Panc1 (cell line): ENCODE data around the gene DCK. TPM values are rescaled to one million over a fixed set of nuclear protein-coding genes. Genes with fewer than 3 reads are reported as not detected.
"Not testable (repeated sequence)": the region's sequence is repeated elsewhere in the genome, so short reads cannot be mapped to it uniquely, and the experiment has no call there.

Experiments
- ATAC-seq: fragments of 200-7000 bp; cut with Tn5 transposase; 2 replicates; pipeline ENCODE4 v1.9.1; 2020; ENCODE audit warnings: mild to moderate bottlenecking, moderate library complexity
- BruUV-seq: library from RNA; stranded (reverse); fragments of 400-500 nt; replicated peaks from 2 replicates; lab custom pipeline; 2021; lab: Mats Ljungman, UMichigan
- CTCF ChIA-PET: fragments of 300-600 bp; sonication (Branson Sonifier 250); formaldehyde crosslinking; loops from one replicate; lab custom pipeline; 2022; ENCODE audit warnings: antibody characterized with exemption; lab: Charles Lee
- POLR2A ChIA-PET: fragments of 300-600 bp; sonication (Branson Sonifier 250); formaldehyde crosslinking; loops from one replicate; lab custom pipeline; 2022; ENCODE audit warnings: antibody characterized with exemption; lab: Charles Lee
- DNase-seq: peaks from one replicate; pipeline ENCODE4 v3.0.0-alpha.2; 2010; ENCODE audit warnings: low read depth, low spot score
- H3K27ac ChIP-seq: 2 replicates; pipeline ENCODE4 v1.5.1; 2011; ENCODE audit warnings: mild to moderate bottlenecking, low read length, inconsistent platforms
- H3K27me3 ChIP-seq: fragments of 200-500 bp; sonication (Bioruptor generic); 2 replicates; pipeline ENCODE4 v1.6.0; 2014; ENCODE audit warnings: low read length, inconsistent platforms; ENCODE audit not compliant: control insufficient read depth, insufficient read depth
- H3K36me3 ChIP-seq: fragments of 200-500 bp; sonication (Bioruptor generic); 2 replicates; pipeline ENCODE4 v1.5.1; 2014; ENCODE audit warnings: inconsistent platforms, mild to moderate bottlenecking, low read length, moderate library complexity; ENCODE audit not compliant: control insufficient read depth, insufficient read depth
- H3K4me1 ChIP-seq: 2 replicates; pipeline ENCODE4 v1.5.1; 2011; ENCODE audit warnings: inconsistent platforms, mild to moderate bottlenecking, low read length, moderate library complexity; ENCODE audit not compliant: control insufficient read depth, insufficient read depth
- H3K4me3 ChIP-seq, 2 experiments: 2 replicates each; pipeline ENCODE4 v1.5.1; 2011 to 2012; ENCODE audit warnings: low read depth in 2 of 2, low read length in 2 of 2, mild to moderate bottlenecking in 2 of 2, inconsistent platforms in 1 of 2, moderate library complexity in 1 of 2
- H3K9me3 ChIP-seq: fragments of 200-500 bp; sonication (Bioruptor generic); 2 replicates; pipeline ENCODE4 v1.5.1; 2014; ENCODE audit warnings: low read depth, mild to moderate bottlenecking, inconsistent platforms, low read length, moderate library complexity; ENCODE audit not compliant: control insufficient read depth, insufficient read depth
- POLR2AphosphoS5 ChIP-seq: IDR thresholded peaks from 2 replicates; pipeline ENCODE4 v1.6.1; 2012; ENCODE audit warnings: mild to moderate bottlenecking, low read depth, low read length, moderate library complexity
- SIN3A ChIP-seq: IDR thresholded peaks from 2 replicates; pipeline ENCODE4 v1.6.1; 2012; ENCODE audit warnings: low read depth, mild to moderate bottlenecking, low read length, moderate library complexity, borderline replicate concordance; ENCODE audit not compliant: insufficient read depth
- TCF7L2 ChIP-seq: IDR thresholded peaks from 2 replicates; pipeline ENCODE4 v1.6.1; 2011; ENCODE audit warnings: mild to moderate bottlenecking, low read depth, low read length, inconsistent platforms
- in situ Hi-C: cut with HindIII; loops from 2 replicates; pipeline ENCODE4 v1.10.0; 2016; ENCODE audit warnings: low sequenced_read_pairs, low pct_unique_long_range_greater_than_20kb
- intact Hi-C: fragments of 100-400 bp; cut with micrococcal nuclease; formaldehyde crosslinking; loops from one replicate; pipeline ENCODE4 v1.10.0; 2022; ENCODE audit not compliant: unreplicated experiment
- total RNA-seq: library from RNA; stranded (reverse); gene quantifications from one replicate; pipeline ENCODE4 v1.2.1, GENCODE V29; 2021; ENCODE audit not compliant: unreplicated experiment
- TF ChIP-seq, protein P1 (sequence below), 2 experiments: IDR thresholded peaks; 2 replicates each; pipeline ENCODE4 v1.6.1; 2011 to 2012; ENCODE audit warnings: low read depth in 2 of 2, control low read depth in 1 of 2, low read length in 1 of 2, mild to moderate bottlenecking in 1 of 2, moderate library complexity in 1 of 2; ENCODE audit not compliant: insufficient read depth in 1 of 2
- TF ChIP-seq, protein P2 (sequence below): fragments of 450-650 bp; IDR thresholded peaks from 2 replicates; pipeline ENCODE4 v1.5.1; 2017; ENCODE audit warnings: mild to moderate bottlenecking

The DCK gene
- total RNA-seq, 1 experiment from 2014 or later = 17.6 TPM

DNA sequence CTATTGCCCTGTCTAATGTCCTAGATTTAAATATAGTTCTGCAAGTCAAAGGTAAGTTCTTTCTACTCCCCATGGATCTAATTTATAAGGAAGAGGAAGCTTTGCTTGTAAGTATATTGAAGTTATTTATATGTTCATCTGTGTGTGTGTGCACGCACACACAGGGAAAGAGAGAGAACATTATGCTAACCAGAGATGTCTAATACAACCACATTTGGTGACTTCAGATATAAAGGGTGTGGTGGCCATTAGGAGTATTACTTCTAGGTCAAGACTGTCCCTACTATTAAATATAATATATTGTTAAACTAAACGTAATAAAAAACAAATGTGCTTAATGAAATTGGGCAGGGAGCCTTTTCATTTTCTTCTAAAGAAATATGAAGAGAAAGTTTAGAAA lies 4.1 kb downstream of the DCK start:
- ChIA-PET CTCF (no interaction called here), POLR2A (no interaction called here)
- Histone ChIP-seq H3K4me3 (no peak overlapping the region), H3K27ac (no peak overlapping the region), H3K4me1 (no peaks in the 10 kb centered on the region), H3K36me3 (peaks cover 2% of the 10 kb centered on the region), H3K9me3 (no peaks in the 10 kb centered on the region), H3K27me3 (no peaks in the 10 kb centered on the region)
- no peak for DNase-seq
- BruUV-seq = no TSS peak
- in situ Hi-C loops (no loop called here), intact Hi-C loops (no loop called here)
- TF ChIP-seq, protein P1, sequence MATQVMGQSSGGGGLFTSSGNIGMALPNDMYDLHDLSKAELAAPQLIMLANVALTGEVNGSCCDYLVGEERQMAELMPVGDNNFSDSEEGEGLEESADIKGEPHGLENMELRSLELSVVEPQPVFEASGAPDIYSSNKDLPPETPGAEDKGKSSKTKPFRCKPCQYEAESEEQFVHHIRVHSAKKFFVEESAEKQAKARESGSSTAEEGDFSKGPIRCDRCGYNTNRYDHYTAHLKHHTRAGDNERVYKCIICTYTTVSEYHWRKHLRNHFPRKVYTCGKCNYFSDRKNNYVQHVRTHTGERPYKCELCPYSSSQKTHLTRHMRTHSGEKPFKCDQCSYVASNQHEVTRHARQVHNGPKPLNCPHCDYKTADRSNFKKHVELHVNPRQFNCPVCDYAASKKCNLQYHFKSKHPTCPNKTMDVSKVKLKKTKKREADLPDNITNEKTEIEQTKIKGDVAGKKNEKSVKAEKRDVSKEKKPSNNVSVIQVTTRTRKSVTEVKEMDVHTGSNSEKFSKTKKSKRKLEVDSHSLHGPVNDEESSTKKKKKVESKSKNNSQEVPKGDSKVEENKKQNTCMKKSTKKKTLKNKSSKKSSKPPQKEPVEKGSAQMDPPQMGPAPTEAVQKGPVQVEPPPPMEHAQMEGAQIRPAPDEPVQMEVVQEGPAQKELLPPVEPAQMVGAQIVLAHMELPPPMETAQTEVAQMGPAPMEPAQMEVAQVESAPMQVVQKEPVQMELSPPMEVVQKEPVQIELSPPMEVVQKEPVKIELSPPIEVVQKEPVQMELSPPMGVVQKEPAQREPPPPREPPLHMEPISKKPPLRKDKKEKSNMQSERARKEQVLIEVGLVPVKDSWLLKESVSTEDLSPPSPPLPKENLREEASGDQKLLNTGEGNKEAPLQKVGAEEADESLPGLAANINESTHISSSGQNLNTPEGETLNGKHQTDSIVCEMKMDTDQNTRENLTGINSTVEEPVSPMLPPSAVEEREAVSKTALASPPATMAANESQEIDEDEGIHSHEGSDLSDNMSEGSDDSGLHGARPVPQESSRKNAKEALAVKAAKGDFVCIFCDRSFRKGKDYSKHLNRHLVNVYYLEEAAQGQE (IDR thresholded peaks at IDR 0.05; ENCODE audit: insufficient read depth in 1 of 2, low read depth in 2 of 2, low read length in 1 of 2) = no peak
- no peak for TF ChIP-seq SIN3A
- no peak for TF ChIP-seq POLR2AphosphoS5
- no peak for TF ChIP-seq TCF7L2
- TF ChIP-seq, protein P2, sequence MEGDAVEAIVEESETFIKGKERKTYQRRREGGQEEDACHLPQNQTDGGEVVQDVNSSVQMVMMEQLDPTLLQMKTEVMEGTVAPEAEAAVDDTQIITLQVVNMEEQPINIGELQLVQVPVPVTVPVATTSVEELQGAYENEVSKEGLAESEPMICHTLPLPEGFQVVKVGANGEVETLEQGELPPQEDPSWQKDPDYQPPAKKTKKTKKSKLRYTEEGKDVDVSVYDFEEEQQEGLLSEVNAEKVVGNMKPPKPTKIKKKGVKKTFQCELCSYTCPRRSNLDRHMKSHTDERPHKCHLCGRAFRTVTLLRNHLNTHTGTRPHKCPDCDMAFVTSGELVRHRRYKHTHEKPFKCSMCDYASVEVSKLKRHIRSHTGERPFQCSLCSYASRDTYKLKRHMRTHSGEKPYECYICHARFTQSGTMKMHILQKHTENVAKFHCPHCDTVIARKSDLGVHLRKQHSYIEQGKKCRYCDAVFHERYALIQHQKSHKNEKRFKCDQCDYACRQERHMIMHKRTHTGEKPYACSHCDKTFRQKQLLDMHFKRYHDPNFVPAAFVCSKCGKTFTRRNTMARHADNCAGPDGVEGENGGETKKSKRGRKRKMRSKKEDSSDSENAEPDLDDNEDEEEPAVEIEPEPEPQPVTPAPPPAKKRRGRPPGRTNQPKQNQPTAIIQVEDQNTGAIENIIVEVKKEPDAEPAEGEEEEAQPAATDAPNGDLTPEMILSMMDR = no peak
- no peak for ATAC-seq

DNA sequence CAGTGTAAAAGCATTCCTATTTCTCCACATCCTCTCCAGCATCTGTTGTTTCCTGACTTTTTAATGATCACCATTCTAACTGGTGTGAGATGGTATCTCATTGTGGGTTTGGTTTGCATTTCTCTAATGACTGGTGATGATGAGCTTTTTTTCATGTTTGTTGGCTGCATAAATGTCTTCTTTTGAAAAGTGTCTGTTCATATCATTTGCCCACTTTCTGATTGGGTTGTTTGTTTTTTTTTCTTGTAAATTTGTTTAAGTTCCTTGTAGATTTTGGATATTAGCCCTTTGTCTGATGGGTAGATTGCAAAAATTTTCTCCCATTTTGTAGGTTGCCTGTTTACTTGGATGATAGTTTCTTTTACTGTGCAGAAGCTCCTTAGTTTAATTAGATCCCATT lies 6.2 kb downstream of the DCK start:
- H3K4me3 ChIP-seq, CTCF ChIA-PET, H3K9me3 ChIP-seq, ATAC-seq, H3K27me3 ChIP-seq, H3K4me1 ChIP-seq, in situ Hi-C loops, POLR2A ChIA-PET, BruUV-seq, H3K27ac ChIP-seq, H3K36me3 ChIP-seq, DNase-seq: not testable (repeated sequence)
- intact Hi-C loops = loop anchor here (10.0 kb wide), 1 partner anchor 165 kb away; the partner anchor contains the start of gene GRSF1

DNA sequence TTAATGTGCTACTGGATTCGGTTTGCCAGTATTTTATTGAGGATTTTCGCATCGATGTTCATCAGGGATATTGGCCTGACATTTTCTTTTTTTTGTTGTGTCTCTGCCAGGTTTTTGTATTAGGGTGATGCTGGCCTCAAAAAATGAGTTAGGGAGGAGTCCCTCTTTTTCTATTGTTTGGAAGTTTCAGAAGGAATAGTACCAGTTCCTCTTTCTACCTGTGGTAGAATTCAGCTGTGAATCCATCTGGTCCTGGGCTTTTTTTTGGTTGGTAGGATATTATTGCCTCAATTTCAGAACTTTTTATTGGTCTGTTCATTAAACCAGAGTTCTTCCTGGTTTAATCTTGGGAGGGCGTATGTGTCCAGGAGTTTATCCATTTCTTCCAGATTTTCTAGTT lies 7.9 kb downstream of the DCK start:
- H3K4me3 ChIP-seq, BruUV-seq, H3K36me3 ChIP-seq, ATAC-seq, H3K9me3 ChIP-seq, POLR2A ChIA-PET, H3K4me1 ChIP-seq, H3K27me3 ChIP-seq, H3K27ac ChIP-seq, in situ Hi-C loops, CTCF ChIA-PET, DNase-seq: not testable (repeated sequence)
- intact Hi-C loops = loop anchor here (10.0 kb wide), 1 partner anchor 167 kb away; the partner anchor contains the start of gene GRSF1
